Endodermal cell (in vitro differentiated cells): ENCODE measurements around the gene ATP5PO. TPM values are rescaled to one million over a fixed set of nuclear protein-coding genes. Genes with fewer than 3 reads are reported as not detected.

Source experiments
- DNase-seq: peaks from one replicate; pipeline ENCODE4 v3.0.0-alpha.2; 2017
- H3K27ac ChIP-seq: 2 replicates; pipeline ENCODE4 v1.5.1; 2013; ENCODE audit warnings: mild to moderate bottlenecking, low read depth, low read length, moderate library complexity
- H3K27me3 ChIP-seq: 2 replicates; pipeline ENCODE4 v1.6.1; 2013; ENCODE audit warnings: mild to moderate bottlenecking, low read length, moderate library complexity; ENCODE audit not compliant: insufficient read depth, control insufficient read depth, poor library complexity, severe bottlenecking
- H3K36me3 ChIP-seq: 2 replicates; pipeline ENCODE4 v1.7.0; 2013; ENCODE audit warnings: mild to moderate bottlenecking, low read length, moderate library complexity; ENCODE audit not compliant: control insufficient read depth, insufficient read depth
- H3K4me1 ChIP-seq: one replicate; pipeline ENCODE4 v1.7.0; 2013; ENCODE audit warnings: low read length; ENCODE audit not compliant: control insufficient read depth, insufficient read depth
- H3K4me3 ChIP-seq: 2 replicates; pipeline ENCODE4 v1.5.1; 2013; ENCODE audit warnings: mild to moderate bottlenecking, low read length, moderate library complexity
- H3K9ac ChIP-seq: 2 replicates; pipeline ENCODE4 v1.6.1; 2013; ENCODE audit warnings: mild to moderate bottlenecking, low read length, moderate library complexity; ENCODE audit not compliant: poor library complexity, severe bottlenecking; ENCODE audit errors: extremely low read depth
- H3K9me3 ChIP-seq: 2 replicates; pipeline ENCODE4 v1.6.1; 2013; ENCODE audit warnings: mild to moderate bottlenecking, low read length, moderate library complexity; ENCODE audit not compliant: control insufficient read depth
- H3K27ac Mint-ChIP-seq: 2 replicates; pipeline ENCODE4 v1.8.0; 2020; ENCODE audit warnings: mixed read lengths
- H3K27me3 Mint-ChIP-seq: 2 replicates; pipeline ENCODE4 v1.8.0; 2021; ENCODE audit warnings: mild to moderate bottlenecking, mixed read lengths; ENCODE audit not compliant: insufficient read depth
- H3K36me3 Mint-ChIP-seq: 2 replicates; pipeline ENCODE4 v1.8.0; 2020; ENCODE audit warnings: low read depth, mixed read lengths
- H3K4me1 Mint-ChIP-seq: 2 replicates; pipeline ENCODE4 v1.8.0; 2020; ENCODE audit warnings: mixed read lengths
- H3K4me3 Mint-ChIP-seq: 2 replicates; pipeline ENCODE4 v1.8.0; 2020; ENCODE audit warnings: mild to moderate bottlenecking, moderate library complexity, mixed read lengths
- H3K9me3 Mint-ChIP-seq: 2 replicates; pipeline ENCODE4 v1.8.0; 2020; ENCODE audit warnings: mild to moderate bottlenecking, mixed read lengths
- WGBS, 2 experiments: methylation state at CpG; one replicate each; pipeline versions ENCODE4 v1.1.5 to v1.1.7; 2013; ENCODE audit warnings: missing lambda C conversion rate in 2 of 2, mixed read lengths in 1 of 2; ENCODE audit not compliant: insufficient coverage in 1 of 2, insufficient read length in 1 of 2; 5-methylcytosine and 5-hydroxymethylcytosine counted together
- total RNA-seq, 2 donors: library from RNA; stranded (reverse); fragmentation: NEBNext Ultra II Directional in 1 of 2; extraction: Animal tissue kit (Norgen Biotek cat#: 25700) in 1 of 2; gene quantifications; 2 replicates in 1 of 2; 3 replicates in 1 of 2; pipeline ENCODE4 v1.2.1, GENCODE V29; 2021
- TF ChIP-seq, protein P1 (sequence below): fragments of 200-600 bp; sonication (generic); conservative IDR thresholded peaks from 2 replicates; pipeline ENCODE4 v1.5.0; 2021; ENCODE audit warnings: antibody characterized with exemption, mild to moderate bottlenecking

The ATP5PO gene
- total RNA-seq, 2 donors from 2014 or later = 223 to 252 TPM

DNA sequence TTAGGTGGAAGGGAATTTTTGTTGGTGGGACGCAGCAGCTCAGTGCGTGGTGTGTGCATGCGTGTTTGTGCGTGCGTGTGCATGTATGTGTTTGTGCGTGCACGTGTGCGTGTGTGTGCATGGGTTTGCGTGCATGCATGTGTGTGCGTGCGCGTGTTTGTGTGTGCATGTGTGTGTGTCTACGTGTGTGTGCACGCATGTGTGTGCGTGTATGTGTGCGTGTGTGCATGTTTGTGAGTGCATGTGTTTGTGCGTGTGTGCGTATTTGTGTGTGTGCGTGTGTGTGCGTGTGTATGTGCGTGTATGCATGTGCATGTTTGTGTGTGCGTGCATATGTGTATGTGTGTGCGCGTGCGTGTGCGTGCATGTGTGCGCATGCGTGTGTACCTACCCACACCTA, 20.2 kb downstream of the ATP5PO start:
- DNase-seq = no peak
- H3K4me1 ChIP-seq = peaks cover 10% of the 10 kb centered on the region
- no peaks in the 10 kb centered on the region for H3K9me3 ChIP-seq
- H3K36me3 Mint-ChIP-seq = no peaks in the 10 kb centered on the region
- TF ChIP-seq, protein P1, sequence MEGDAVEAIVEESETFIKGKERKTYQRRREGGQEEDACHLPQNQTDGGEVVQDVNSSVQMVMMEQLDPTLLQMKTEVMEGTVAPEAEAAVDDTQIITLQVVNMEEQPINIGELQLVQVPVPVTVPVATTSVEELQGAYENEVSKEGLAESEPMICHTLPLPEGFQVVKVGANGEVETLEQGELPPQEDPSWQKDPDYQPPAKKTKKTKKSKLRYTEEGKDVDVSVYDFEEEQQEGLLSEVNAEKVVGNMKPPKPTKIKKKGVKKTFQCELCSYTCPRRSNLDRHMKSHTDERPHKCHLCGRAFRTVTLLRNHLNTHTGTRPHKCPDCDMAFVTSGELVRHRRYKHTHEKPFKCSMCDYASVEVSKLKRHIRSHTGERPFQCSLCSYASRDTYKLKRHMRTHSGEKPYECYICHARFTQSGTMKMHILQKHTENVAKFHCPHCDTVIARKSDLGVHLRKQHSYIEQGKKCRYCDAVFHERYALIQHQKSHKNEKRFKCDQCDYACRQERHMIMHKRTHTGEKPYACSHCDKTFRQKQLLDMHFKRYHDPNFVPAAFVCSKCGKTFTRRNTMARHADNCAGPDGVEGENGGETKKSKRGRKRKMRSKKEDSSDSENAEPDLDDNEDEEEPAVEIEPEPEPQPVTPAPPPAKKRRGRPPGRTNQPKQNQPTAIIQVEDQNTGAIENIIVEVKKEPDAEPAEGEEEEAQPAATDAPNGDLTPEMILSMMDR = no peak
- peaks cover 38% of the 10 kb centered on the region for H3K4me1 Mint-ChIP-seq
- peak overlapping the region; percentile 85 for H3K27ac Mint-ChIP-seq
- H3K9me3 Mint-ChIP-seq = no peaks in the 10 kb centered on the region
- peak overlapping the region; percentile 42 for H3K4me3 Mint-ChIP-seq
- H3K27me3 Mint-ChIP-seq = no peaks in the 10 kb centered on the region
- H3K4me3 ChIP-seq = no peak overlapping the region
- 81% methylated on average over 20 to 28 of the region's 28 CpGs for WGBS, 2 experiments
- H3K27ac ChIP-seq = no peak overlapping the region
- H3K36me3 ChIP-seq = no peaks in the 10 kb centered on the region
- H3K9ac ChIP-seq = no peak overlapping the region
- H3K27me3 ChIP-seq = no peaks in the 10 kb centered on the region

DNA sequence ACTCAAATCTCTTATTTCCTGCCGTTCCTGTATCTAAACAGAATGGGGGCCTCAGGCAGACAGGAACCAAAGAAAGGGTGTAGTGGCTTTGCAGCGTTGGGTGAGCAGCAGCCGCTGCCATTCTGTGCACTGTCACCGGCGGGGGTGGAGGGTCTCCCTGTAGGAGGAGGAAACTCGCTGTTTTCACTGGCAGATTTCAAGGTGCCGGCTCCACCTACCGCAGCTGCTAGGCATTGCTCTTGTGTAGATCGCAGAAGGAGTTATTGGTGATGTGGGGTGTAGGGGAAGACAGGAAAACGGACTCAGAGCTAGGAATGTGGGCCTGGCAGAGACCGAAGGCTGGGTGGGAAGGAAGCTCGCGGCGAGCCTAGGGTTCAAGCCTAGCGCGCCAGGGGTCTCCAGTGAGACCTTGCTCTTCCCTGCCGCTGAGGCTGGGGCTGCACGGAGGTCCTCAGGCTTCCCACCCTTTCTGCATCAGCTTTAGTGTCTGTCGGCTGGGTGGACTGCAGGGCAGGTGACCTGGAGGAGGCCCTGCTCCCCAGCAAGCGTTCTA, 20.8 kb downstream of the ATP5PO start:
- peaks cover 10% of the 10 kb centered on the region for H3K4me1 ChIP-seq
- TF ChIP-seq, protein P1 = peak; percentile 80
- Mint-ChIP-seq H3K27me3 (no peaks in the 10 kb centered on the region), H3K4me1 (peaks cover 38% of the 10 kb centered on the region), H3K4me3 (peak overlapping the region; percentile 42), H3K36me3 (no peaks in the 10 kb centered on the region), H3K27ac (peak overlapping the region; percentile 85), H3K9me3 (no peaks in the 10 kb centered on the region)
- 16 to 53% methylated on average over 4 to 20 of the region's 20 CpGs for WGBS, 2 experiments
- no peak overlapping the region for H3K4me3 ChIP-seq
- H3K27me3 ChIP-seq = no peaks in the 10 kb centered on the region
- no peaks in the 10 kb centered on the region for H3K36me3 ChIP-seq
- H3K27ac ChIP-seq = no peak overlapping the region
- H3K9ac ChIP-seq = no peak overlapping the region
- peak; percentile 95 for DNase-seq
- no peaks in the 10 kb centered on the region for H3K9me3 ChIP-seq

DNA sequence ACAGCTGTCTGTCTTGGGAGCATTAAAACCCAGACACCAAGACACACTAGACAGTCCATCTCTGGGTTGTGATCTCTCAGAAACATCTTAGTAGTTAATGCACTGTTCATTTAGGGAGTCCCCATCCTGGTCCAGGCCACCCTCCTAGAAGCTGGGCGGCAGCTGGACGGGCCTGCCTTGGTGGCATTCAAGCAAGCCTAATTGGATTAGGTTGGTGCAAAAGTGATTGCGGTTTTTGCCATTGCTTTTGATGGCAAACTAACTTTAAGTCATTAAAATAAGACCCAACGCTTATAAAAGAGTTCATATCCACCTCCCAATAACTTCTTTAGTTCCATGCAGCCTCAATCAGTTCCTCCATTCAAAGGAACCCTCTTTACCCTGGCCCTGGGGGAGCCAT, 21.7 kb downstream of the ATP5PO start:
- TF ChIP-seq, protein P1 = no peak
- Mint-ChIP-seq H3K9me3 (no peaks in the 10 kb centered on the region), H3K4me1 (peaks cover 38% of the 10 kb centered on the region), H3K27me3 (no peaks in the 10 kb centered on the region), H3K4me3 (no peak overlapping the region), H3K27ac (no peak overlapping the region), H3K36me3 (no peaks in the 10 kb centered on the region)
- Histone ChIP-seq H3K9ac (no peak overlapping the region), H3K4me3 (no peak overlapping the region), H3K27ac (no peak overlapping the region), H3K27me3 (no peaks in the 10 kb centered on the region), H3K9me3 (no peaks in the 10 kb centered on the region), H3K36me3 (no peaks in the 10 kb centered on the region), H3K4me1 (peaks cover 10% of the 10 kb centered on the region)
- DNase-seq = no peak
- WGBS, 2 experiments = 79 to 85% methylated on average over 3 to 4 of the region's 4 CpGs
